ENCODE data around the gene PLEKHO1.

The PLEKHO1 gene

DNA sequence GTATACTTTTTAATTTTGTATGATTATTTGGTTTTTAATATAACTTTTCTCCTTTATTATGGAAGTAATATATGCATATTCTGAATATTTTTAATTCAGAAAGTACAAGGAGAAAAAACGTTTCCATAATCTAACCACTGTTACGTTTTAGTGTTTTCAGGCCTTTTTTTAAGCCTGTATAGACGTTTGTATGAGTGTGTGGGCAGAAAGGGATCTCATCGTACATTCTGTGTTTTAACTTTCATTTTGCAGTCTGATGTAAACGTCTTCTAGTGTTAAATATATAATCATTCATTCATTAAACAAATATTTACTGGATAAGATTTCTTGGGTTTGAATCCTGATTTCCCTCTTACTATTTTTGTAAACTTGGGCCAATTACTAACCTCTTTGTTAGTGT lies 38.0 kb upstream of the PLEKHO1 start:
- no peaks in the 10 kb centered on the region; the same call in 1 of the 2 replicates for H3K36me3 ChIP-seq
- TF ChIP-seq, protein P1, sequence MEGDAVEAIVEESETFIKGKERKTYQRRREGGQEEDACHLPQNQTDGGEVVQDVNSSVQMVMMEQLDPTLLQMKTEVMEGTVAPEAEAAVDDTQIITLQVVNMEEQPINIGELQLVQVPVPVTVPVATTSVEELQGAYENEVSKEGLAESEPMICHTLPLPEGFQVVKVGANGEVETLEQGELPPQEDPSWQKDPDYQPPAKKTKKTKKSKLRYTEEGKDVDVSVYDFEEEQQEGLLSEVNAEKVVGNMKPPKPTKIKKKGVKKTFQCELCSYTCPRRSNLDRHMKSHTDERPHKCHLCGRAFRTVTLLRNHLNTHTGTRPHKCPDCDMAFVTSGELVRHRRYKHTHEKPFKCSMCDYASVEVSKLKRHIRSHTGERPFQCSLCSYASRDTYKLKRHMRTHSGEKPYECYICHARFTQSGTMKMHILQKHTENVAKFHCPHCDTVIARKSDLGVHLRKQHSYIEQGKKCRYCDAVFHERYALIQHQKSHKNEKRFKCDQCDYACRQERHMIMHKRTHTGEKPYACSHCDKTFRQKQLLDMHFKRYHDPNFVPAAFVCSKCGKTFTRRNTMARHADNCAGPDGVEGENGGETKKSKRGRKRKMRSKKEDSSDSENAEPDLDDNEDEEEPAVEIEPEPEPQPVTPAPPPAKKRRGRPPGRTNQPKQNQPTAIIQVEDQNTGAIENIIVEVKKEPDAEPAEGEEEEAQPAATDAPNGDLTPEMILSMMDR (IDR thresholded peaks at IDR 0.05; ENCODE audit: low read depth, low read length), result no peak
- H3K4me3 ChIP-seq (ENCODE audit: low read depth, low read length), result no peak overlapping the region
- H3K4me1 ChIP-seq, result no peaks in the 10 kb centered on the region
- no peaks in the 10 kb centered on the region for H3K9me3 ChIP-seq
- DNase-seq, result no peak
- H3K27me3 ChIP-seq, result no peaks in the 10 kb centered on the region

DNA sequence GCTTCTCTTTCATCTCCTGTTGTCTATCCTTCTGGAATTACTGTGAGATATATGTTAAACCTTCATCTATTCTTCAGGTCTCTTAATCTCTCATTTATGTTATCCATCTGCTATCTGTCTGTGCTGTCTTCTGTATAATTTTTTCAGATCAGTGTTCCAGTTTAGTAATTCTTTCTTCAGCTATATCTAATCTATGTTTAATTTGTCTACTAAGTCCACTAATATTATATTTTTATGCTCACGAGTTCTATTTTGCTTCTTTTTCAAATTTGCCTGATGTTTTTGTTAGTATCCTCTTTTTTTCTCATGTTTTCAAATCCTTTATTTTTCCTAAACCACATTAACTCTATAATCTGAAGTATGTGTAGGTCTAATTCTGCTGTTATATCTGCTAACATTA lies 34.6 kb upstream of the PLEKHO1 start:
- no peak for DNase-seq
- Histone ChIP-seq H3K27me3 (no peaks in the 10 kb centered on the region), H3K4me3 (ENCODE audit: low read depth, low read length) (no peak overlapping the region), H3K4me1 (no peaks in the 10 kb centered on the region), H3K36me3 (no peaks in the 10 kb centered on the region; the same call in 1 of the 2 replicates), H3K9me3 (no peaks in the 10 kb centered on the region)
- TF ChIP-seq, protein P1 (IDR thresholded peaks at IDR 0.05; ENCODE audit: low read depth, low read length), result no peak

DNA sequence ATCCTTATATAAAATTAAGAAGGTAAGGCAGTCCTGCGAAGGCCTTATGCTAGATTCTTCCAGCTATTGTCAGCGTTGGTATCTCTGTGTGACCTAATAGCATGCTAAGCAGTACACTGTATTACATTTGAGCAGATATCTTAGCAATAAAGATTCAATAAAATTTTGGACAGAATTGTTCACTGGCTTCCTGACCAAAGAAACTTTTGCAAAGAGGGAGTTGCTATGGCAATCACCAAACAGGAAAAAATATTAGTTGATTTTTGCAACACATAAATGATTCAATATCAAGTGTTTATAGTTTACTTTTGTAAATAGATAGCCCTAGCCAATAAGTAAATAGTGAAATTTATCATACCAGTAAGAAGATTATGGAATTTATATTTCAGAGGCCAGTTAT lies 31.0 kb upstream of the PLEKHO1 start:
- DNase-seq, result no peak
- Histone ChIP-seq H3K4me1 (no peaks in the 10 kb centered on the region), H3K9me3 (no peaks in the 10 kb centered on the region), H3K4me3 (ENCODE audit: low read depth, low read length) (no peak overlapping the region), H3K36me3 (no peaks in the 10 kb centered on the region), H3K27me3 (no peaks in the 10 kb centered on the region)
- TF ChIP-seq, protein P1 (IDR thresholded peaks at IDR 0.05; ENCODE audit: low read depth, low read length), result no peak

DNA sequence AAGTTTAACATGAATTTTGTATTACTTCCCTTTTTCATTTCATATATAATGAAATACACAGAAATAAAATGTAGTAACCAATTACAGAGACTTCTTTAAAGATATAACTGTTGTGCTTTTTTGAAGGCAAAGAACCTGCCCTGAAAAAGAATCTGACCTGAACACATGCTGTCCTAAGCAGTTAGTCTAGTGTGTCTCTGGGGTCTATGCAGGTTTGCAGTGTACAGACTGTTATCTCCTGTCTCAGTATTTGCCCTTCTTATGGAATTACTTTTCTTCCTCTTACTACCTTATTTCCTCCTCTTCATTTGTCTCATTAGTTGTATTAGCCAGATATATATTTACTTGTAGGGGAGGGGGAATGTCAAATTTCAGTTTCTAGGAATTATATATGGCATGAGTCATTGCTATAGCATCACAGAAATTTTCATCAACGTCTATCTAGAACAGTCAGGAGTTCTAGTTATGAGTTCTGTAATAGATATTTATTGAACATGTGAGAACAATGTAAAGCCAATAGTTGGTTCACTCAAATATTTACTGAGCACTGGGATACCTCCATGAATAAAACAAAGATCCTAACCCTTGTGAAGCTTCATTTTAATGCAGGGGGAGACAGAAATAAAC lies 28.4 kb upstream of the PLEKHO1 start:
- H3K4me1 ChIP-seq, result no peaks in the 10 kb centered on the region
- no peak overlapping the region for H3K4me3 ChIP-seq (ENCODE audit: low read depth, low read length)
- no peaks in the 10 kb centered on the region for H3K27me3 ChIP-seq
- TF ChIP-seq, protein P1 (IDR thresholded peaks at IDR 0.05; ENCODE audit: low read depth, low read length), result no peak
- H3K9me3 ChIP-seq, result no peaks in the 10 kb centered on the region
- DNase-seq, result no peak
- no peaks in the 10 kb centered on the region for H3K36me3 ChIP-seq

DNA sequence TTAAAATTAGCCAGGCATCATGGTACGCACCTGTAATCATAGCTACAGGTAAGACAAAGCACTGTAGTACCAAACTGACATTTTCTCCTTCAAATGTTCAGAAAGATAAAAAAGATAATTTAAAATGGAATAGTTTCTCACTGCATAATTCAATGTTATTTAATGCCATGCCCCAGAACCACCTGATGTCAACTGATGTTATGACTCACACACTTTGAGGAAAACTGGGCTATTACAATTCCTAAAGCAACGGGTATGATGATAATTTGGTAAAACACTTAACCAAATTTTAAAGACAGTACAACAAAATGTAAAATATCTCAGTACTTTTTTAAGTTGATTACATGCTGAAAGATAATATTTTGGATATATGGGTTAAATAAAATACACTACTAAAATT lies 22.9 kb upstream of the PLEKHO1 start:
- TF ChIP-seq, protein P1 (IDR thresholded peaks at IDR 0.05; ENCODE audit: low read depth, low read length), result no peak
- no peaks in the 10 kb centered on the region; the same call in 1 of the 2 replicates for H3K36me3 ChIP-seq
- H3K27me3 ChIP-seq, result no peaks in the 10 kb centered on the region
- no peaks in the 10 kb centered on the region for H3K9me3 ChIP-seq
- DNase-seq, result no peak
- H3K4me3 ChIP-seq (ENCODE audit: low read depth, low read length), result no peak overlapping the region
- H3K4me1 ChIP-seq, result no peaks in the 10 kb centered on the region

DNA sequence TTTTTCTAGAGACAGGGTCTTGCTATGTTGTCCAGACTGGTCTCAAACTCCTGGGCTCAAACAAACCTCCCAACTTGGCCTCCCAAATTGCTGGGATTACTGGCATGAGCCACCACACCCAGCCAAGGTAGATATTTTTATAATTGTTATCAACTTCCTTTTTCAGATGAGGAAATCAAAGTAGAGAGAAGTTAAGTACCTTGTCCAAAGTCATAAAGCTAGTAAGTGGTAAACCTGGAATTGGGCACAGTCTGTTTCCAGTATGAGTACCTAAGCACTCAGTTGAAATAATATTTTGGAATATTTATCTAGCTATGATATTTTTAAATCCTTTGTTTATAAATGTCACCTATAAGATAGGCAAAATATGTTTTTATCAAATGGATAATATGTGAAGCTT lies 22.3 kb upstream of the PLEKHO1 start:
- no peaks in the 10 kb centered on the region for H3K4me1 ChIP-seq
- H3K4me3 ChIP-seq (ENCODE audit: low read depth, low read length), result no peak overlapping the region
- DNase-seq, result no peak
- H3K9me3 ChIP-seq, result no peaks in the 10 kb centered on the region
- no peaks in the 10 kb centered on the region; the same call in 1 of the 2 replicates for H3K36me3 ChIP-seq
- no peaks in the 10 kb centered on the region for H3K27me3 ChIP-seq
- TF ChIP-seq, protein P1 (IDR thresholded peaks at IDR 0.05; ENCODE audit: low read depth, low read length), result no peak
